HG03039 (cell line): Measurements from ENCODE around the gene MELK.
"Not testable (repeated sequence)": the region's sequence is repeated elsewhere in the genome, so short reads cannot be mapped to it uniquely, and the experiment has no call there.

Source experiments
- ATAC-seq: cut with Tn5 transposase; IDR thresholded peaks from one replicate; pipeline ENCODE4 v1.9.1; 2021; ENCODE audit warnings: mild to moderate bottlenecking, moderate library complexity; ENCODE audit not compliant: unreplicated experiment

MELK gene

GRCh38 chr9:36572515-36573418 is at the start of gene MELK:
Gene MELK (plus strand): TSS chr9:36572895. CDS start chr9:36581682, 8,787 bp downstream.
- no peak for ATAC-seq

- no peak for ATAC-seq
Observed at GRCh38 chr9:36530224-36530623, 42.5 kb upstream of the MELK start.

DNA sequence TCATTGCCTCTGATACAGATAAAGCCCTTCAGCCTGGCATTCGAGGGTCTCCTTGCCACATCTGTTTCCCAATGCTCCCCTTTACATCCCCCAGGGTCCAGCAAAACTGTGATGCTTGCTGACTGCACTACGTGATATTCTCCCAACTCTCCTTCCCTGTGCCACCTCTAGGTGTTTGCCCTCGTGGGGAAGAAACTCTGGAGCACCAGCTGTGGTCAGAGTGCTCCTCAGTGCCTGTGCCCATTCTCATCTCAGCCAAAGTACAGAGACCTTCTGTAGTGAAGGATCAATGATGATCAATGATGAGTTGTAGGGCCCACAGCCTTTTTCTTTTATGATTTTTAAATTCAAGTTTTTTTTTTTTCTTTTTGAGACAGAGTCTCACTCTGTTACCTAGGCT is 40.3 kb upstream of the MELK start:
- ATAC-seq: no peak

DNA sequence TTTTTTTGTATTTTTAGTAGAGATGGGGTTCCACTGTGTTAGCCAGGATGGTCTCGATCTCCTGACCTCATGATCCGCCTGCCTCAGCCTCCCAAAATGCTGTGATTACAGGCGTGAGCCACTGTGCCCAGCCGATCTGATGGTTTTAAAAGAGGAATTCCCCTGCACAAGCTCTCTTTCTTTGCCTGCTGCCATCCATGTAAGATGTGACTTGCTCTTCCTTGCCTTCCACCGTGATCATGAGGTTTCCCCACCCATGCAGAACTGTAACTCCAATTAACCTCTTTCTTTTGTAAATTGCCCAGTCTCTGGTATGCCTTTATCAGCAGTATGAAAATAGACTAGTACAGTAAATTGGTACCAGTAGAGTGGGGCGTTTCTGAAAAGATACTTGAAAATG is 39.0 kb upstream of the MELK start:
- ATAC-seq: not testable (repeated sequence)

GRCh38 chr9:36535107-36535506 is 37.6 kb upstream of the MELK start:
- no peak for ATAC-seq

- ATAC-seq: no peak
Observed at GRCh38 chr9:36537861-36538260, 34.8 kb upstream of the MELK start.

- ATAC-seq: no peak
Observed at GRCh38 chr9:36542355-36542754, 30.3 kb upstream of the MELK start.

- no peak for ATAC-seq
Observed at GRCh38 chr9:36543916-36544315, 28.8 kb upstream of the MELK start.

DNA sequence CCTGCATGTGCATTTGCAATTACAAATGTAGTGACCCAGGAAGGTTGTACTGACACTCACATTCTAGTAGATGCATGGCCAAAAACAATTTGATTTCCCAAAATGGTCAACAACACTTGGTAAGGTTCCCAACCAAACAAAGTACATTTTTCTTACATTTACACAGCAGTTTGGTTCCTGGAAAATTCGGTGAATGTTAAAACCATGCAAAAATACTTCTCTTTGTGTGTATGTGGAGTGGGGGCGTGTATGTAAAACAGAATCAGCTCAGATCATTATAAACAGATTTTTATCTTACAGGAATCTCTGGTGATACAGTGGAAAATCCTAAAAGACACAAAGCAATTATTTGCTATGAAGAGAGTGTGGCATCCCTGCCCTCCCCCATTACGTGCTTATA is 25.1 kb upstream of the MELK start:
- ATAC-seq: no peak

- no peak for ATAC-seq
Observed at GRCh38 chr9:36548454-36548853, 24.2 kb upstream of the MELK start.

DNA sequence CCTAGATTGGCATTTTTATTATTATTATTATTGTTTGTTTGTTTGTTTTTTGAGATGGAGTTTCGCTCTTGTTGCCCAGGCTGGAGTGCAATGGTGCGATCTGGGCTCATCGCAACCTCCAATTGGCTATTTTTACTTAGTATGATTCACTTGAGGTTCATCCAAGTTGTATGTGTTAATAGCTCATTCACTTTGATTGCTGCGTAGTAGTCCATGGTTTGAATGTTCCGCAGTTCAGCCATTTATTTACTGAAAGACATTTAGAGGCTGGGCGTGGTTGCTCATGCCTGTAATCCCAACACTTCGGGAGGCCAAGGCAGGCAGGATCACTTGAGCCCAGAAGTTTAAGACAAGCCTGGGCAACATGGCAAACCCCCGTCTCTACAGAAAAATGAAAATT is 22.6 kb upstream of the MELK start:
- ATAC-seq: no peak

DNA sequence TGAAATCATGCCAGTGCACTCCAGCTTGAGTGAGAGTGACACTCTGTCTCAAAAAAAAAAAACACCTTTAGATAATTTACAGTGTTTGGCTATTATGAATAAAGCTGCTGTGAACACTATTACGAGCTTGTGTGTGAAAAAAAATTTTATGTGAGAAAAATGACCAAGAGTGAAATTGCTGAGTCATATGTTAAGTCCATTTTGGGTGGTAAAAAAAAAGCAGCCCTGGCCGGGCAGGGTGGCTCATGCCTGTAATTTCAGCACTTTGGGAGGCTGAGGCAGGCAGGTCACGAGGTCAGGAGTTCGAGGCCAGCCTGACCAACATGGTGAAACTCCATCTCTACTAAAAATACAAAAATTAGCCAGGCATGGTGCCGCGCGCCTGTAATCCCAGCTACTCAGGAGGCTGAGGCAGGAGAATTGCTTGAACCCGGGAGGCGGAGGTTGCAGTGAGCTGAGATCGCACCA is 22.0 kb upstream of the MELK start:
- not testable (repeated sequence) for ATAC-seq

- no peak for ATAC-seq
Observed at GRCh38 chr9:36551129-36551528, 21.6 kb upstream of the MELK start.

GRCh38 chr9:36551910-36552309 is 20.8 kb upstream of the MELK start:
- ATAC-seq: no peak

- no peak for ATAC-seq
Observed at GRCh38 chr9:36559036-36559695, 13.5 kb upstream of the MELK start.

DNA sequence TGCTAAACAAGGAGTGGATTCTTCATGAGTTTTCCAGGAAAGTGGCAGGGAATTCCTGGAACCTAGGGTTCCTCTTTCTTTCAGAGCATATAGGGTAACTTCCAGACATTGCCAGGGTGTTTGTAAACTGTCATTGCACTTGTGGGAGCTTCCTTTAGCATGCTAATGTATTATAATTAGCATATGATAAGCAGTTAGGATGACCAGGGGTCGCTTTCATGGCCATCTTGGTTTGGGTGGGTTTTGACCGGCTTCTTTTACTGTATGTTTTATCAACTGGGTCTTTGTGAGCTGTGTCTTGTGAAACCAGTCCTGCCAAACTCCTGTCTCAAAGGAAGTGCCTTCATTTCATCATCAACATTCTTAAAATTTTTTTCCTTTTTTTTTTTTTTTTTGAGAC is 11.9 kb upstream of the MELK start:
- no peak for ATAC-seq

DNA sequence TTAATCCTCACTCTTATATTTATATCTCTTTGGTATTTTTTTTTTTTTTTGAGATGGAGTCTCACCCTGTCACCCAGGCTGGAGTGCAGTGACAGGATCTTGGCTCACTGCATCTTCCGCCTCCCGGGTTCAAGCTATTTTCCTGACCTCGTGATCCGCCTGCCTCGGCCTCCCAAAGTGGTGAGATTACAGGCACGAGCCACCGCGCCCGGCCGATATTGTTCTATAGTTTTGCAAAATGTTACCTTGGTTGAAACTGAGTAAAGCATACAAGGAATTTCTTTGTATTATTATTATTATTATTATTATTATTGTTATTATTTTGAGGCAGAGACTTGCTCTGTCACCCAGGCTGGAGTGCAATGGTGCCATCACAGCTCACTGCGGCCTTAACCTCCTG is 9.9 kb upstream of the MELK start:
- ATAC-seq: not testable (repeated sequence)

GRCh38 chr9:36566813-36567221 is 5.9 kb upstream of the MELK start:
- ATAC-seq: no peak

GRCh38 chr9:36568681-36569080 is 4.0 kb upstream of the MELK start:
- ATAC-seq: not testable (repeated sequence)

- ATAC-seq: no peak
Observed at GRCh38 chr9:36571333-36571732, 1.4 kb upstream of the MELK start.

GRCh38 chr9:36574045-36574444 is 1.4 kb downstream of the MELK start:
- not testable (repeated sequence) for ATAC-seq

DNA sequence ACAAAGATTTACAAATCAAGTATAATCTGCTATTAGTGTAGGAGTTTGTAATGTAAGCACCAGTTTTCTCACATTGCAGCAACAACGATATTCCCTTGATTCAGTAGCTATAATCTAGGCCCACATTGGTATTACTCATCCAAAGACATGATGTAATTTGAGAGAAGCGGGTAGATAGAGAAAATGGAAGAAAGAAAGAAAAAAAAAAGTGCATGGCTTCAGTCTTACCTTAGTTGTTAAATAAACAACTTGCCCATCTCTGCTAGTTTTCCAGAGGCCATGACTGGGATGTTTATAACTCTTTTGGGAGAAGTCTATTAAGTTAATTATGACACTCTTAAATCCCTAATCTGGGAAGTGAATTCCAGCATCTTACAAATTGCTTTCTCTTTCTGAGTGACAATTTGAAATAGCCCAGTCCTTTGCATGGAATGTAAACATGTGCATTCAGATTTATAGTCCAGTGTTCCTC is 2.8 kb downstream of the MELK start:
- no peak for ATAC-seq
